SK-N-SH (cell line): ENCODE data around the gene TPCN2. TPM values are rescaled to one million over a fixed set of nuclear protein-coding genes. Genes with fewer than 3 reads are reported as not detected.

ENCODE experiments used
- CTCF ChIA-PET: fragments of 300-600, 350-600 bp; formaldehyde crosslinking; extraction: SDS; loops from one replicate; lab custom pipeline; 2021; lab: Yijun Ruan, JAX
- POLR2A ChIA-PET: fragments of 350-600 bp; sonication (Branson Sonifier 250); formaldehyde crosslinking; extraction: SDS; loops from one replicate; lab custom pipeline; 2020; ENCODE audit warnings: antibody characterized with exemption, inconsistent platforms; lab: Yijun Ruan, JAX
- DNase-seq: peaks from one replicate; pipeline ENCODE4 v3.0.0; 2012
- H2AFZ ChIP-seq: fragments of 200-600 bp; sonication (generic); 2 replicates; pipeline ENCODE4 v1.8.1; 2016; ENCODE audit warnings: antibody characterized with exemption, mild to moderate bottlenecking, low read depth
- H3F3A ChIP-seq: fragments of 200-600 bp; sonication (generic); replicated peaks from 2 replicates; pipeline ENCODE3; 2016; ENCODE audit warnings: antibody characterized with exemption, mild to moderate bottlenecking; ENCODE audit not compliant: insufficient read depth
- H3K27ac ChIP-seq, 2 experiments: fragments of 200-500 bp in 1 of 2; fragments of 200-600 bp in 1 of 2; sonication (Bioruptor generic) in 1 of 2; sonication (generic), shearing (Covaris generic) in 1 of 2; 2 replicates each; pipeline versions ENCODE4 v1.5.1 to v1.6.1; 2014 to 2016; ENCODE audit warnings: low read depth in 2 of 2, inconsistent platforms in 1 of 2, low read length in 1 of 2, mild to moderate bottlenecking in 1 of 2, mixed read lengths in 1 of 2
- H3K27me3 ChIP-seq: fragments of 200-600 bp; sonication (generic), shearing (Covaris generic); 2 replicates; pipeline ENCODE4 v1.6.1; 2016; ENCODE audit warnings: mixed run types; ENCODE audit not compliant: insufficient read depth
- H3K36me3 ChIP-seq, 2 experiments: fragments of 200-500 bp in 1 of 2; fragments of 200-600 bp in 1 of 2; sonication (Bioruptor generic) in 1 of 2; sonication (generic) in 1 of 2; replicated peaks in 1 of 2; 2 replicates each; pipeline versions ENCODE3 to v1.5.1; 2014 to 2016; ENCODE audit warnings: low read length in 1 of 2, mild to moderate bottlenecking in 1 of 2; ENCODE audit not compliant: insufficient read depth in 2 of 2, control insufficient read depth in 1 of 2
- H3K4me1 ChIP-seq, 2 experiments: fragments of 200-500 bp in 1 of 2; fragments of 200-600 bp in 1 of 2; sonication (Bioruptor generic) in 1 of 2; sonication (generic), shearing (Covaris generic) in 1 of 2; 2 replicates each; pipeline versions ENCODE4 v1.5.1 to v1.6.1; 2014 to 2016; ENCODE audit warnings: low read depth in 1 of 2, low read length in 1 of 2, mixed run types in 1 of 2; ENCODE audit not compliant: insufficient read depth in 2 of 2, control insufficient read depth in 1 of 2
- H3K4me2 ChIP-seq: fragments of 200-600 bp; sonication (generic), shearing (Covaris generic); 2 replicates; pipeline ENCODE4 v1.6.1; 2017; ENCODE audit warnings: mixed run types
- H3K4me3 ChIP-seq, 2 experiments: fragments of 200-500 bp in 1 of 2; fragments of 200-600 bp in 1 of 2; sonication (Bioruptor generic) in 1 of 2; sonication (generic), shearing (Covaris generic) in 1 of 2; 2 replicates each; pipeline versions ENCODE4 v1.5.1 to v1.8.1; 2014 to 2016; ENCODE audit warnings: low read depth in 2 of 2, inconsistent platforms in 1 of 2, low read length in 1 of 2, mild to moderate bottlenecking in 1 of 2, mixed read lengths in 1 of 2, moderate library complexity in 1 of 2
- H3K79me2 ChIP-seq: fragments of 200-600 bp; sonication (generic); 2 replicates; pipeline ENCODE4 v1.8.1; 2017; ENCODE audit warnings: mild to moderate bottlenecking; ENCODE audit not compliant: insufficient read depth
- H3K9ac ChIP-seq: fragments of 200-600 bp; sonication (generic); 2 replicates; pipeline ENCODE4 v1.6.1; 2017; ENCODE audit warnings: mixed run types
- H3K9me2 ChIP-seq: fragments of 200-600 bp; sonication (generic); 2 replicates; pipeline ENCODE4 v1.6.1; 2017; ENCODE audit warnings: mixed run types
- H3K9me3 ChIP-seq: fragments of 200-600 bp; sonication (generic); 2 replicates; pipeline ENCODE4 v1.6.1; 2017; ENCODE audit warnings: mixed run types, mild to moderate bottlenecking, moderate library complexity
- H4K20me1 ChIP-seq: fragments of 200-600 bp; sonication (generic); 2 replicates; pipeline ENCODE4 v1.6.1; 2017; ENCODE audit warnings: mild to moderate bottlenecking, mixed run types; ENCODE audit not compliant: insufficient read depth
- ELF1 ChIP-seq: IDR thresholded peaks from 2 replicates; pipeline ENCODE4 v1.4.0; 2012
- GABPA ChIP-seq: IDR thresholded peaks from 2 replicates; pipeline ENCODE4 v1.4.0; 2012; ENCODE audit warnings: low read depth, mild to moderate bottlenecking
- IRF3 ChIP-seq: fragments of 150-350 bp; IDR thresholded peaks from 2 replicates; pipeline ENCODE4 v1.6.1; 2016; ENCODE audit warnings: mild to moderate bottlenecking, low read depth, low read length
- JUND ChIP-seq: IDR thresholded peaks from 2 replicates; pipeline ENCODE4 v1.4.0; 2012
- MAX ChIP-seq: IDR thresholded peaks from 2 replicates; pipeline ENCODE4 v1.4.0; 2012; ENCODE audit warnings: low read depth
- MEF2A ChIP-seq: IDR thresholded peaks from 2 replicates; pipeline ENCODE4 v1.4.0; 2012; ENCODE audit warnings: low read depth, borderline replicate concordance
- RCOR1 ChIP-seq: fragments of 150-350 bp; IDR thresholded peaks from 2 replicates; pipeline ENCODE4 v1.6.1; 2017; ENCODE audit warnings: antibody characterized with exemption, low read length
- RFX5 ChIP-seq: IDR thresholded peaks from 2 replicates; pipeline ENCODE4 v1.6.1; 2012; ENCODE audit warnings: mild to moderate bottlenecking, improper control_type of control experiment, low read length
- SIN3A ChIP-seq: IDR thresholded peaks from 2 replicates; pipeline ENCODE4 v1.6.1; 2012; ENCODE audit warnings: low read depth, mild to moderate bottlenecking, low read length, moderate library complexity, borderline replicate concordance
- SMC3 ChIP-seq: IDR thresholded peaks from 2 replicates; pipeline ENCODE4 v1.6.1; 2012; ENCODE audit warnings: low read depth, low read length, improper control_type of control experiment
- TAF1 ChIP-seq: IDR thresholded peaks from 2 replicates; pipeline ENCODE4 v1.6.1; 2012; ENCODE audit warnings: low read depth, mild to moderate bottlenecking, low read length, moderate library complexity, borderline replicate concordance
- WGBS: methylation state at CpG from one replicate; pipeline ENCODE4 v1.1.6; 2017; ENCODE audit warnings: low lambda C conversion rate; 5-methylcytosine and 5-hydroxymethylcytosine counted together
- polyA plus RNA-seq, 3 experiments: library from polyadenylated mRNA; depleted of rRNA; stranded (reverse); fragments of >200 nt; gene quantifications; 2 replicates each; pipeline ENCODE4 v1.2.3, GENCODE V29; 2012
- TF ChIP-seq, protein P1 (sequence below): fragments of 150-350 bp; IDR thresholded peaks from 2 replicates; pipeline ENCODE4 v1.6.1; 2017; ENCODE audit warnings: antibody characterized with exemption, low read length, low read depth, borderline replicate concordance

TPCN2 gene
- polyA plus RNA-seq, 1 of the 3 experiments (the other 2 are of a cell fraction): 8.7 TPM

GRCh38 chr11:69079661-69080256 lies 31.0 kb downstream of the TPCN2 start:
- no peak overlapping the region; the same call in 1 of the 2 replicates for H3K9ac ChIP-seq
- H3K9me2 ChIP-seq: no peaks in the 10 kb centered on the region
- TF ChIP-seq IRF3: no peak
- TF ChIP-seq SIN3A: no peak
- TF ChIP-seq MEF2A: no peak
- no peak for TF ChIP-seq MAX
- no peak for TF ChIP-seq JUND
- no peak for TF ChIP-seq ELF1
- no peak for TF ChIP-seq TAF1
- no peak for TF ChIP-seq SMC3
- WGBS: 74% methylated on average over 7 of the region's 17 CpGs
- no peak overlapping the region for H3K4me2 ChIP-seq
- H3F3A ChIP-seq: no peaks in the 10 kb centered on the region
- peaks cover 0 to 8% of the 10 kb centered on the region in 2 experiments; a peak in 1 of 4 replicates for H3K4me1 ChIP-seq
- no peak overlapping the region for H2AFZ ChIP-seq
- H3K9me3 ChIP-seq: no peaks in the 10 kb centered on the region
- H3K79me2 ChIP-seq: no peaks in the 10 kb centered on the region
- no peak overlapping the region for H3K4me3 ChIP-seq
- no peak overlapping the region for H3K27ac ChIP-seq
- ChIA-PET POLR2A (no interaction called here), CTCF (interaction anchor here (1.5 kb wide), 1 partner anchor 36 kb away, joined by 4 read pairs; no protein-coding TSS in a partner anchor)
- DNase-seq: no peak
- H3K27me3 ChIP-seq: no peaks in the 10 kb centered on the region
- peaks cover 0 to 17% of the 10 kb centered on the region in 2 experiments for H3K36me3 ChIP-seq
- H4K20me1 ChIP-seq: no peaks in the 10 kb centered on the region

GRCh38 chr11:69080257-69080995 lies 31.7 kb downstream of the TPCN2 start:
- Histone ChIP-seq H3K27ac (no peak overlapping the region), H2AFZ (no peak overlapping the region), H3K9ac (no peak overlapping the region; the same call in 1 of the 2 replicates), H3K9me3 (no peaks in the 10 kb centered on the region), H3K27me3 (no peaks in the 10 kb centered on the region), H3K79me2 (no peaks in the 10 kb centered on the region), H4K20me1 (no peaks in the 10 kb centered on the region), H3K4me2 (0 out of 2 replicates have a peak overlapping the region, but pooled peaks have one; percentile 37), H3K4me3 (no peak overlapping the region), H3K9me2 (no peaks in the 10 kb centered on the region), H3K36me3 (peaks cover 0 to 17% of the 10 kb centered on the region in 2 experiments), H3F3A (no peaks in the 10 kb centered on the region), H3K4me1 (peaks cover 0 to 8% of the 10 kb centered on the region in 2 experiments; a peak in 1 of 4 replicates)
- DNase-seq: no peak
- WGBS: 84% methylated on average over 7 of the region's 17 CpGs
- ChIA-PET POLR2A (no interaction called here), CTCF (interaction anchor here (1.5 kb wide), 1 partner anchor 36 kb away, joined by 4 read pairs; no protein-coding TSS in a partner anchor)
- TF ChIP-seq, protein P1, sequence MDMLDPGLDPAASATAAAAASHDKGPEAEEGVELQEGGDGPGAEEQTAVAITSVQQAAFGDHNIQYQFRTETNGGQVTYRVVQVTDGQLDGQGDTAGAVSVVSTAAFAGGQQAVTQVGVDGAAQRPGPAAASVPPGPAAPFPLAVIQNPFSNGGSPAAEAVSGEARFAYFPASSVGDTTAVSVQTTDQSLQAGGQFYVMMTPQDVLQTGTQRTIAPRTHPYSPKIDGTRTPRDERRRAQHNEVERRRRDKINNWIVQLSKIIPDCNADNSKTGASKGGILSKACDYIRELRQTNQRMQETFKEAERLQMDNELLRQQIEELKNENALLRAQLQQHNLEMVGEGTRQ: no peak
- TF ChIP-seq RCOR1 (no peak), RFX5 (no peak), ELF1 (no peak), MEF2A (no peak), GABPA (no peak)
